Natural killer cell (primary cell): ENCODE measurements around the gene GPBP1. TPM values are rescaled to one million over a fixed set of nuclear protein-coding genes. Genes with fewer than 3 reads are reported as not detected.
"Not testable (repeated sequence)": the region's sequence is repeated elsewhere in the genome, so short reads cannot be mapped to it uniquely, and the experiment has no call there.

Source experiments
- ATAC-seq, 3 donors: fragments of 150-1000 bp in 2 of 3; fragments of 200-7000 bp in 1 of 3; cut with Tn5 transposase; 1 replicate in 1 of 3; 2 replicates in 2 of 3; pipeline ENCODE4 v1.10.0; 2021; ENCODE audit warnings: mild to moderate bottlenecking in 2 of 3, moderate library complexity in 2 of 3
- DNase-seq, 2 donors: peaks; one replicate each; pipeline versions ENCODE4 v3.0.0 to v3.0.0-alpha.2; 2013 to 2021; ENCODE audit warnings: mixed read lengths in 1 of 2
- H3K27ac ChIP-seq: one replicate; pipeline ENCODE4 v1.5.1; 2013; ENCODE audit warnings: mild to moderate bottlenecking, low read length
- H3K27me3 ChIP-seq: one replicate; pipeline ENCODE4 v1.6.1; 2013; ENCODE audit warnings: low read length; ENCODE audit not compliant: control insufficient read depth, insufficient read depth
- H3K36me3 ChIP-seq: one replicate; pipeline ENCODE4 v1.6.1; 2013; ENCODE audit warnings: low read length; ENCODE audit not compliant: control insufficient read depth, insufficient read depth
- H3K4me1 ChIP-seq: one replicate; pipeline ENCODE4 v1.6.1; 2013; ENCODE audit warnings: low read length; ENCODE audit not compliant: control insufficient read depth, insufficient read depth
- H3K4me3 ChIP-seq: one replicate; pipeline ENCODE4 v1.5.1; 2013; ENCODE audit warnings: low read length
- H3K9me3 ChIP-seq: one replicate; pipeline ENCODE4 v1.6.1; 2013; ENCODE audit warnings: low read length; ENCODE audit not compliant: control insufficient read depth, insufficient read depth
- H3K27ac Mint-ChIP-seq, 2 donors: one replicate each; pipeline ENCODE4 v1.8.0; 2022; ENCODE audit warnings: mild to moderate bottlenecking in 2 of 2, mixed read lengths in 2 of 2, moderate library complexity in 1 of 2
- H3K27me3 Mint-ChIP-seq, 2 donors: one replicate each; pipeline ENCODE4 v1.8.0; 2022; ENCODE audit warnings: low read depth in 2 of 2, mixed read lengths in 2 of 2
- H3K36me3 Mint-ChIP-seq: one replicate; pipeline ENCODE4 v1.8.0; 2022; ENCODE audit warnings: mixed read lengths
- H3K4me1 Mint-ChIP-seq, 2 donors: one replicate each; pipeline ENCODE4 v1.8.0; 2022; ENCODE audit warnings: mixed read lengths in 2 of 2
- H3K4me3 Mint-ChIP-seq: one replicate; pipeline ENCODE4 v1.8.0; 2022; ENCODE audit warnings: mild to moderate bottlenecking, moderate library complexity, mixed read lengths
- H3K9me3 Mint-ChIP-seq, 2 donors: one replicate each; pipeline ENCODE4 v1.8.0; 2022; ENCODE audit warnings: mixed read lengths in 2 of 2
- CTCF ChIP-seq: fragments of 200-600 bp; IDR thresholded peaks from one replicate; pipeline ENCODE4 v1.8.0; 2022; ENCODE audit warnings: antibody characterized with exemption
- WGBS: methylation state at CpG from one replicate; pipeline ENCODE4 v1.1.7; 2013; ENCODE audit warnings: missing lambda C conversion rate; ENCODE audit not compliant: insufficient coverage; 5-methylcytosine and 5-hydroxymethylcytosine counted together
- intact Hi-C: fragments of 100-400 bp; cut with micrococcal nuclease; formaldehyde crosslinking; loops from one replicate; pipeline ENCODE4 v1.14.2; 2022
- total RNA-seq, 4 donors: library from RNA; stranded (reverse); fragments of 120-200 nt in 1 of 4; gene quantifications; one replicate each; pipeline versions ENCODE4 v1.2.3 to v1.2.4, GENCODE V29; 2013 to 2022

GPBP1 gene
- total RNA-seq, 3 donors from 2014 or later (not counting 1 experiment from before 2014, with no cell fraction given): 104 to 130 (median 118) TPM

GRCh38 chr5:57175551-57176309, 1.9 kb downstream of the GPBP1 start:
- WGBS: 16% methylated on average over 4 of the region's 11 CpGs
- H3K36me3 ChIP-seq: peaks cover 5% of the 10 kb centered on the region
- Mint-ChIP-seq H3K4me3 (peak overlapping the region; percentile 98), H3K9me3 (no peaks in the 10 kb centered on the region), H3K36me3 (no peaks in the 10 kb centered on the region), H3K4me1 (peaks cover 68 to 70% of the 10 kb centered on the region in 2 donors), H3K27ac (peak overlapping the region; percentile 98 to 100), H3K27me3 (no peaks in the 10 kb centered on the region)
- H3K27me3 ChIP-seq: no peaks in the 10 kb centered on the region
- DNase-seq (peak in 1 of 2 donors; percentile 66), ATAC-seq (no peak)
- intact Hi-C loops: loop anchor here (1.0 to 10.0 kb wide), 3 partner anchors 11 to 1181 kb away; partner anchors contain the start of gene IL6ST
- H3K4me1 ChIP-seq: peaks cover 40% of the 10 kb centered on the region
- TF ChIP-seq CTCF: no peak
- H3K27ac ChIP-seq: peak overlapping the region; percentile 98
- H3K9me3 ChIP-seq: no peaks in the 10 kb centered on the region
- peak overlapping the region; percentile 91 for H3K4me3 ChIP-seq

GRCh38 chr5:57176350-57176857, 2.5 kb downstream of the GPBP1 start:
- Histone ChIP-seq H3K27me3 (no peaks in the 10 kb centered on the region), H3K4me3 (peak overlapping the region; percentile 91), H3K4me1 (peaks cover 47% of the 10 kb centered on the region), H3K36me3 (peaks cover 5% of the 10 kb centered on the region), H3K9me3 (no peaks in the 10 kb centered on the region), H3K27ac (peak overlapping the region; percentile 98)
- DNase-seq (peak in 1 of 2 donors; percentile 53), ATAC-seq (no peak)
- Mint-ChIP-seq H3K9me3 (no peaks in the 10 kb centered on the region), H3K36me3 (no peaks in the 10 kb centered on the region), H3K4me1 (peaks cover 75 to 77% of the 10 kb centered on the region in 2 donors), H3K27me3 (no peaks in the 10 kb centered on the region), H3K4me3 (peak overlapping the region; percentile 98), H3K27ac (peak overlapping the region; percentile 98 to 100)
- no peak for TF ChIP-seq CTCF
- intact Hi-C loops: loop anchor here (1.0 to 10.0 kb wide), 2 partner anchors 10 to 1182 kb away; partner anchors contain the start of gene IL6ST
- WGBS: 4% methylated on average over 7 of the region's 7 CpGs

DNA sequence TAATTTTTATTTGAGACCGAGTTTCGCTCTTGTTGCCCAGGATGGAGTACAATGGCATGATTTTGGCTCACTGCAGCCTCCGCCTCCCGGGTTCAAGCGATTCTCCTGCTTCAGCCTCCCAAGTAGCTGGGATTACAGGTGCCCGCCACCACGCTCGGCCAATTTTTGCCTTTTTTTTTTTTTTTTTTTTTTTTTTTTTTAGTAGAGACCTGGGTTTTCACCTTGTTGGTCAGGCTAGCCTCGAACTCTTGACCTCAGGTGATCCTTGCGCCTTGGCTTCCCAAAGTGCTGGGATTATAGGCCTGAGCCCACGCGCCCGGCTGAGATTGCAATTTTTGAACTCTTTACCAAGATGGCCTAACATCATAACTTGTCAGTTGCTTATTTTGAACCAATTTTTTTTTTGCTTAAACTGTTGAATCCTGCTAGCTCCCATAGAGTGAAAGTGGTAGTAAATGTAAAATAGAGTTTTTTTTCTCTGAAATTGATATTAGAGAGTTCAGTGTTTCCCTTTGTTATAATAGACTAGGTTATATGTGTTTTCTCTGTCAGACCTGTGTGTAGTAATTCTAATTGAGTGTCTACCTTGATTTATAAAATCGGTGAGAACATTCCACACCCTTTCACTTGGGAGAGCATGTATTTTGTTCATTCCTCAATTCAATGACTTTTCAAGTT, 3.8 kb downstream of the GPBP1 start:
- H3K9me3 Mint-ChIP-seq: no peaks in the 10 kb centered on the region
- DNase-seq (no peak), ATAC-seq (no peak)
- no peaks in the 10 kb centered on the region for H3K36me3 Mint-ChIP-seq
- intact Hi-C loops: loop anchor here (10.0 kb wide), 1 partner anchor 1183 kb away; the partner anchor contains the start of gene IL6ST
- Histone ChIP-seq H3K4me1 (peaks cover 50% of the 10 kb centered on the region), H3K27ac (peak overlapping the region; percentile 98), H3K4me3 (peak overlapping the region; percentile 2), H3K9me3 (no peaks in the 10 kb centered on the region), H3K27me3 (no peaks in the 10 kb centered on the region), H3K36me3 (peaks cover 5% of the 10 kb centered on the region)
- no peaks in the 10 kb centered on the region for H3K27me3 Mint-ChIP-seq
- peak overlapping the region; percentile 98 for H3K4me3 Mint-ChIP-seq
- WGBS: 77% methylated on average over 13 of the region's 14 CpGs
- no peak for TF ChIP-seq CTCF
- peaks cover 69 to 71% of the 10 kb centered on the region in 2 donors for H3K4me1 Mint-ChIP-seq
- H3K27ac Mint-ChIP-seq: peak overlapping the region; percentile 76 to 98

GRCh38 chr5:57178238-57178637, 4.4 kb downstream of the GPBP1 start:
- H3K4me1 ChIP-seq: peaks cover 56% of the 10 kb centered on the region

More at GRCh38 chr5:57178238-57178637, 4.4 kb downstream of the GPBP1 start:
- H3K9me3 ChIP-seq, H3K36me3 ChIP-seq, H3K27me3 Mint-ChIP-seq, H3K27ac ChIP-seq, DNase-seq, H3K27me3 ChIP-seq, ATAC-seq, H3K36me3 Mint-ChIP-seq, H3K9me3 Mint-ChIP-seq: not testable (repeated sequence)
- peak overlapping the region; percentile 2 for H3K4me3 ChIP-seq
- Mint-ChIP-seq H3K27ac (peak overlapping the region; percentile 76 to 98), H3K4me3 (peak overlapping the region; percentile 83), H3K4me1 (peaks cover 64 to 66% of the 10 kb centered on the region in 2 donors)
- WGBS: 61% methylated on average over 11 of the region's 12 CpGs
- intact Hi-C loops: loop anchor here (10.0 kb wide), 1 partner anchor 1183 kb away; the partner anchor contains the start of gene IL6ST
